Hepatocyte (in vitro differentiated cells): ENCODE measurements around the gene PDE8B. TPM values are rescaled to one million over a fixed set of nuclear protein-coding genes. Genes with fewer than 3 reads are reported as not detected.

Source experiments
- DNase-seq: peaks from one replicate; pipeline ENCODE4 v3.0.0-alpha.2; 2016; ENCODE audit warnings: low spot score
- H2AFZ ChIP-seq: fragments of 200-600 bp; sonication (generic); 2 replicates; pipeline ENCODE4 v1.6.0; 2016; ENCODE audit warnings: antibody characterized with exemption, mild to moderate bottlenecking
- H3K27ac ChIP-seq: fragments of 200-600 bp; sonication (generic); 2 replicates; pipeline ENCODE4 v1.5.1; 2016; ENCODE audit warnings: mild to moderate bottlenecking
- H3K27me3 ChIP-seq: fragments of 200-600 bp; sonication (generic); 2 replicates; pipeline ENCODE4 v1.6.1; 2016
- H3K36me3 ChIP-seq: fragments of 200-600 bp; sonication (generic); replicated peaks from 2 replicates; pipeline ENCODE4 v1.5.1; 2016; ENCODE audit warnings: low read depth; ENCODE audit not compliant: insufficient read depth
- H3K4me1 ChIP-seq: fragments of 200-600 bp; sonication (generic); 2 replicates; pipeline ENCODE4 v1.5.1; 2016; ENCODE audit warnings: mild to moderate bottlenecking, moderate library complexity; ENCODE audit not compliant: insufficient read depth
- H3K4me2 ChIP-seq: fragments of 200-600 bp; sonication (generic); 2 replicates; pipeline ENCODE4 v1.6.0; 2016
- H3K4me3 ChIP-seq: fragments of 200-600 bp; sonication (generic); 2 replicates; pipeline ENCODE4 v1.5.1; 2016; ENCODE audit warnings: mild to moderate bottlenecking
- H3K79me2 ChIP-seq: fragments of 200-600 bp; sonication (generic); 2 replicates; pipeline ENCODE4 v1.6.0; 2017; ENCODE audit warnings: mild to moderate bottlenecking
- H3K9me2 ChIP-seq: fragments of 200-600 bp; sonication (generic); replicated peaks from 2 replicates; pipeline ENCODE4 v1.6.0; 2017; ENCODE audit warnings: mild to moderate bottlenecking; ENCODE audit not compliant: insufficient read depth
- H3K9me3 ChIP-seq: fragments of 200-600 bp; sonication (generic); 2 replicates; pipeline ENCODE4 v1.5.1; 2016; ENCODE audit warnings: low read depth, mild to moderate bottlenecking
- H4K20me1 ChIP-seq: fragments of 200-600 bp; sonication (generic); 2 replicates; pipeline ENCODE4 v1.6.0; 2016; ENCODE audit warnings: mild to moderate bottlenecking; ENCODE audit not compliant: insufficient read depth, poor library complexity, severe bottlenecking
- CTCF ChIP-seq: fragments of 200-600 bp; sonication (generic); IDR thresholded peaks from 2 replicates; pipeline ENCODE4 v1.5.1; 2016; ENCODE audit warnings: antibody characterized with exemption, mild to moderate bottlenecking; ENCODE audit not compliant: poor library complexity
- EZH2 ChIP-seq: fragments of 200-600 bp; sonication (generic); IDR thresholded peaks from 2 replicates; pipeline ENCODE4 v1.6.1; 2016; ENCODE audit warnings: antibody characterized with exemption, mild to moderate bottlenecking, borderline replicate concordance
- EZH2phosphoT487 ChIP-seq: fragments of 200-600 bp; sonication (generic); IDR thresholded peaks from one replicate; pipeline ENCODE4 v1.6.1; 2018; ENCODE audit warnings: antibody characterized with exemption, mild to moderate bottlenecking, low read depth, moderate library complexity; ENCODE audit not compliant: unreplicated experiment, severe bottlenecking
- WGBS: methylation state at CpG from one replicate; pipeline ENCODE4 v1.1.6; 2016; ENCODE audit warnings: low lambda C conversion rate; ENCODE audit errors: missing lambda C conversion rate; 5-methylcytosine and 5-hydroxymethylcytosine counted together
- polyA plus RNA-seq: library from polyadenylated mRNA; unstranded; fragments of >200 nt; fragmentation: Nextera tagmentation; extraction: Ambion mirVana; gene quantifications from 2 replicates; pipeline ENCODE4 v1.2.1, GENCODE V29; 2016
- total RNA-seq: library from RNA; depleted of rRNA; stranded (reverse); fragments of >200 nt; gene quantifications from 2 replicates; pipeline ENCODE4 v1.2.3, GENCODE V29; 2014

PDE8B gene
- total and polyA plus RNA-seq, 2 experiments from 2014 or later = 8.3 to 9.2 TPM

DNA sequence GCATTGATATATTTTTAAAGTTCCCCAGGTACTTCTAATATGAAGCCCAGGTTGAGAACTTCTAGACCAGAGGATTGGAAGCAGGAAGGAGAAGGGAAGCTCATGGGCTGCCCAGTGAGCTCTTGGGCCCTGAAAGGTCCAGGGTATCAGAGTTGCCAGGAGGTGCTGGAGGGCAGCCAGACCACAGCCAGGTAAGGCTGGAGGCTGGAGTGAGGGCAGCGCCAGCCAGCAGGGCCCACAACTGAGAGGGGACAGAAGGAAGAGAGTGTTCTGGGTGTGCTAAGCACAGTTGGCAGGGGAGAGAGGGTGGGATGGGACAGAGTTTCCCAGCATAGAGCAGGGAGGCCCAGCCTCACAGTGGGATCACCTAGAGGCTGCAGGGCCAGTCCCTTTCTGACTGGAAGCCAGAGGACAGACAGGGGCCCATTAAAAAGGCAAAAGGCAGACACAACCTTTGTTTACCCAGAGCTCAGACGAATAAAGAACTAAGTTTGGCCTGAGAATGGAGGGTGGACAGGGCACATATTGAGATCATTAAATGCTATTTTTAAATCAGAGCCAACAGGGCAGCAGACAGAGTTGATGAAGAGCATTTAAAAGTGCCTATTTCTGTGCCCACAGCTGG, 94.9 kb downstream of the PDE8B start:
- Histone ChIP-seq H3K9me3 (no peaks in the 10 kb centered on the region), H3K4me1 (peaks cover 14% of the 10 kb centered on the region), H3K27ac (no peak overlapping the region), H3K4me3 (no peak overlapping the region), H3K36me3 (no peaks in the 10 kb centered on the region), H3K79me2 (no peaks in the 10 kb centered on the region), H3K27me3 (no peaks in the 10 kb centered on the region), H3K4me2 (no peak overlapping the region), H2AFZ (no peak overlapping the region), H3K9me2 (no peaks in the 10 kb centered on the region), H4K20me1 (no peaks in the 10 kb centered on the region)
- no peak for DNase-seq
- WGBS = 85% methylated on average over 2 of the region's 2 CpGs
- no peak for TF ChIP-seq EZH2
- TF ChIP-seq CTCF = no peak
- no peak for TF ChIP-seq EZH2phosphoT487

DNA sequence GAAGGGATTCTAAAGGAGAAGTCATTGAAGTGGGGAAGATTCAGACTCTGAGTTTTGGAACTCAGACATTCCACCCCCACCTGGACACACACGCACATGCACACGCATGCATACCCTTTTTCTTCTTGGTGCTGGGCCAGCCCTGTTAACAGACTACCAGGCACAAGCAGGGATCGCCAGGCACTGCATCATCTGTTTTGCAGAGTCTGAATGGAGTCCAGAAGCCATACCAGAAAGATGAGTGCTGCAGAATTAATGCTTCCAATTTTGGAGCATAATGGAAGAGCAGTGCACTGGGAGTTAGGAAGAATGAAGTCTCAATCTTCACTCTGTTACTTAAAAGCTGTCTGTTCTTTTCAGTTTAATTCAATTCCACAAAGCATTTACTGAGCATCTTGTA, 95.5 kb downstream of the PDE8B start:
- TF ChIP-seq CTCF = no peak
- TF ChIP-seq EZH2phosphoT487 = no peak
- no peak for TF ChIP-seq EZH2
- Histone ChIP-seq H3K9me2 (no peaks in the 10 kb centered on the region), H3K27me3 (no peaks in the 10 kb centered on the region), H2AFZ (no peak overlapping the region), H3K36me3 (no peaks in the 10 kb centered on the region), H3K27ac (no peak overlapping the region), H3K4me2 (no peak overlapping the region), H3K4me3 (no peak overlapping the region), H4K20me1 (no peaks in the 10 kb centered on the region), H3K79me2 (no peaks in the 10 kb centered on the region), H3K4me1 (peaks cover 8% of the 10 kb centered on the region), H3K9me3 (no peaks in the 10 kb centered on the region)
- DNase-seq = no peak
- WGBS = 88% methylated on average over 3 of the region's 3 CpGs

- H2AFZ ChIP-seq = no peak overlapping the region
- H3K79me2 ChIP-seq = no peaks in the 10 kb centered on the region
- no peak overlapping the region for H3K4me2 ChIP-seq
- no peaks in the 10 kb centered on the region for H3K27me3 ChIP-seq
- H3K27ac ChIP-seq = no peak overlapping the region
- H3K4me3 ChIP-seq = no peak overlapping the region
- H3K9me3 ChIP-seq = no peaks in the 10 kb centered on the region
- no peaks in the 10 kb centered on the region for H3K9me2 ChIP-seq
- no peak for DNase-seq
- WGBS = 86% methylated on average over 6 of the region's 6 CpGs
- H3K4me1 ChIP-seq = peaks cover 3% of the 10 kb centered on the region
- no peaks in the 10 kb centered on the region for H3K36me3 ChIP-seq
- no peaks in the 10 kb centered on the region for H4K20me1 ChIP-seq
- TF ChIP-seq CTCF = no peak
- TF ChIP-seq EZH2 = no peak
- TF ChIP-seq EZH2phosphoT487 = no peak
Observed at GRCh38 chr5:77306531-77306930, 96.1 kb downstream of the PDE8B start.
